ENCODE measurements around the gene GNAO1.

- TF ChIP-seq POLR2A (IDR thresholded peaks at IDR 0.05) (no peak), CTCF (IDR thresholded peaks at IDR 0.05) (no peak), POLR2AphosphoS5 (IDR thresholded peaks at IDR 0.05) (no peak)
Observed at GRCh38 chr16:56245197-56245596, 53.9 kb downstream of the GNAO1 start.
